ENCODE data around the gene QKI.
"Not testable (repeated sequence)": the region's sequence is repeated elsewhere in the genome, so short reads cannot be mapped to it uniquely, and the experiment has no call there.

The QKI gene

DNA sequence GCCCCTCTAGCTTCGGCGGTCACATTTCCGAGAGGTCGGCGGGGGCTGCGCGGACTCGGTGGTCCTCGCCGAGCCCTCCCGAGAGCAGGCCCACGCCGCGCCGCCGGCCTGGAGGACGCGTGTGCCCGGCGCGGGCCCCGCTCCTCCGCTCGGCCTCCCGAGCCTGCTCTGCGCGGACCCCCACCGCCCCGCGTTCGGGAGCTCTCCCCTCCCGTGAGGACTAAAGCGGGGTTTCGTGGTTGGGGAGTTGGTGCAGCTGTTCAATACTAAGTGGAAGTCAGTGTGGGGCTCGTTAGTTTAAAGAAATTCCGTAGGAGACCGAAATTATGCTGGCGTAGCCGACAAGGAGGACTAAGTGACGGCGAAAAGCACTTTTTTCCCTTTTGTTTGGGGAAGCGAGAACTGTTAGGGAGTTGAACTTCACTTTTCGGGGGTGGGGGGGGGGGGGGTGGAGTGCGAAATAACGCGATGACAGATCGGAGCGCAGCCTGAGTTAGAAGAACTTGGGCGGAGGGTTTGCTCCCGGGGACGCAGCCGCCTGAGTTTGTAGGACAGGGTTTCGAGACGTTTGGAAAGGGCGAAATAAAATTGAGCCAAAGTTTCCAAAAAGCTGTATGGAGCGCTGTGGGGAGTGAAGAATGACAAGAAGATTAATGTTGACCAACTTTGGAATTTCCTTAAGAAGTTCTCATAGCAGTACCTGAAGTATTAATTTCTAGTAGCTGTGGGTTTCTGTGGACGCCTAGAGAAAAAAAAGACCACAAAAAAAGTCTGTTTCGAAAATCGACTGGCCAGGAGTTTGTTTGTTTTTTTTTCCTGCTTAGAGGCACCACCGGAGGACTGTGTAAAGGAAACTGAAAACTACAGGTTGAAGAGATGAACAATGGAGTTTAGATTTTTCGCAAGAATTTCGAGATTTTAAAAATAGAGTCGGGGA is 1.4 kb downstream of the QKI start:
- DNase-seq: peak; percentile 85

DNA sequence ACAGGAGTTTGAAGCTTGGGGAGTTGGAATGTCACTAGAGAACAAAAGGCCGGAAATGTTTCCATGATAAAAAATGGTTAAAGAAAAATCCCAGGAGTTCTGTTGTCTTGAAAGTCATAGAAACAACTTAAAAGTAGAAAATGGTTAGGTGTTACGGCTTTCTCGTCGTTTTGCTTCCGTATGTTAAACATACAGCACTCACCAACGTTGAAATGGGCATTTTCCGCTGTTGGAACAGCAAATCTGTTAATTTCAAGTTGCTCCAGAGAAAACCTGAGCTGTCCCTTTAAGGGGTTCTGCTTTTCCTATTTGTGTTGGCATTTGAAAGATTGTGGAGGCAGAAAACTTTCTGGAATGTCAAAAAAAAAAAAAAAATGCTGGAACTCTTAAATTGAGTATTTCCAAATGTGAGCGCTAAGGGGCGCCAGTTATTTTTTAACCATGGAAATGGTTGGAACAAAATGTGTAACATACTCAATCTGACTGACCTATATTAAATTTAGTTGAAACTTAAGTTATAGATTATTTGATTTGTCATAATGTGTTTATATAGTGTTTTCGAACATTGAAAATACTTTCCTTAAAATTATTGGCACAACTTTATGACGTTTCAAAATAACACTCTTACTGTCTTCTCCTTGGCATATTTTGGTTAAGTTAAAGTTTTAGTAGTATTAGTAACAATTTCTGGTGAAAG is 2.2 kb downstream of the QKI start:
- DNase-seq: peak; percentile 74

DNA sequence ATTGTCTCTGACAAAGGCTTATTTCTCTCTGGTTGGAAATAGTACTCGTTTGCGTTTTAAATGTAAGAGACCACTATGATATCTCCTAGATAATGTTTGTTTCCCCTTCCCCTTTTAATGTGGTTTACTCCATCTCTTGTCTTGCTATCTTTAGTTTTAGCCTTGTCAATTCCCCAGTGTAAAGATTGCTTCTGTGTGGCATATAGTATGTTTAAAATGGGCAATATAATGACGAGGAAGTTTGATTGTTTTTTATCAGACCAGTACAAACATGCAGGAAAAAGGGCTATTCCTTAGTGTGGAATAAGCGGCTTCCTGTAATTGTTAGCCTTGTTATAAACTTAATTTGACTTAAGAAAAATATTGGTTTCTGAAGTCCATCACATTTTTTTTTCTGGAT is 3.1 kb downstream of the QKI start:
- peak; percentile 40 for DNase-seq

DNA sequence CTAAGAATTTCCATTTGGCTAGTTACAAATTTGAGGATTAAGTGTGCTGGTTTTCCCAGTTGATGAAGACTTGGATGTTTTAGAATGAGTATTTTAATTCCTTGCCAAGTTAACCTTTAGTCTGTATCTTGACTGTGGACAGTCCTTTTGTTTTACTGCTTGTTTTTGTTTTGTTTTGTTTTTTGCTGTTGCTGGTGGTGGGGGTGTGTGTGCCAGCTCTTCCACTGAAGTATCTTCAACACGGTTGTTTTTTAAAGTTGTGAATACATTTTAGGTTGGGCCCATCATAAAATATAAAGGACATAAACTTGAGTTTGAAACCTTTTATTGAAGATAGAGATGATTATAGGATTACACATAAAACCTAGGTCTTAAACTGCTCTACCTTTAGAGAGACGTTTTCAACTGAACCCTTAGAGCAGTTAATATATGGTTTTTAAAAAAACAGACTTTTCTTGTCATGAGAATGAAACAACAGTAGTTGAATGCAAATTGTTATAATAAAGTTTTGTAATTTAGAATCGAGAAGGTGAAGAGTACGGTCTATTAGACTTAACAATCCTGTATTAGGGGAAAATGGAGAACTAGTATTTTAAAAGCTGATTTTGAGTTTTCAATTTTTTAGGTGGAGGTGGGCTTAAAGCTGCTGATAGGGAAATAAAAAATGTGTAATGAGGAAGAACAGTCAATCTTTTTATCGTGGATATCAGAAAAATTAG is 4.0 kb downstream of the QKI start:
- no peak for DNase-seq

DNA sequence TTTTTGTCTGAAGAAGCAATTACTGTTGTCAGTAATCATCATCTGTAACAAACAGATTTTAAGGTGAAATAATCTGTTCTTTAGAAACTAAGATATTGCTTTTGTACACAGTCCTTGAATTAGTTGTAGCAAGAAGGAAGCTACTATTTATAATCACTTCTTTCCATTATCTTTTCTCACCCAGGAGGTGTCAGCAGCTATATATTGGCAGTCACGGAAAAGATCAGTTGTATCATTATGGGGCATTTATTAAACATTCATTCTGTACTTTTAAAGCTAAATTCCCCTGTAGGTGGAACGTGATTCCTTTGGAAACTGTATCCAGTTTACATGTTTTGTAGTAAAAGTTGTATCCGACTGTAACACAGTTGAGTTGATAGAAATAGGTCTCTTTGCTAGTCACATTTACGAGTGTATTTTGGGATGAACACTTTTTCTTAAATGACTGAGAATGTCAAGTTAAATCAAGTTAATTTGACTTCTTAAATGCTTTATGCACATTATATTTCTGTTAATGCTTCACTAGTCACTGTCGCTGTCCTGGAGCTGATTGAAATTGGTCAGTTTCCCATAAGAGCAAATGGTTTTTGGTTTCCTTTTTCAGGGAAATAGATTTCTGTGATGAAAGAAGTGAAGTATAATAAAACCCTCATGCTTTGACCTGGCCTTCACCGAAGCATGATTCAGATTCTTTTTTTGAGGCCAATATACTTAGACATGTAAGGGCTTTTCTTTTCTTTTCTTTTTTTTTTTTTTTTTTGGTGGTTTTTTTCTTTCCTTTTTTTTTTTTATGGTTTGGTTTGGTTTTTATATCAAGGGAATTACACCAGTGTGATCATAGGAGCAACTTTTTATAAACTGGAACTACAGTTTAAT is 5.1 kb downstream of the QKI start:
- no peak for DNase-seq

DNA sequence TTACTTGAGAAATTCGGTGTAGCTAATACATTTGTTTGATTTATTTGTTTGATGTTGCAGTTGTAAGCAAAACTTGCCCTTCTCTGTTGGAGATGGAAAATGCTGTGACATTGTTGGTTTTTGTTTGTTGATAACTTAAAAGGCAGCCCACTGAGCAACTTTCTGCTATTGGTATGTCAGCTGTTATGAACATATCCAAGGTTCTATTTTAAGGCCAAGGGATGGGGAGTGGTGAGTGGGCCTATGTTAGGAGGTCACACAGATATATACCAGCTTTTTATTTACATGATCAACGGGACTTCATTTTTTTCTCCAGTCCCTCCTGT is 5.7 kb downstream of the QKI start:
- DNase-seq: no peak

DNA sequence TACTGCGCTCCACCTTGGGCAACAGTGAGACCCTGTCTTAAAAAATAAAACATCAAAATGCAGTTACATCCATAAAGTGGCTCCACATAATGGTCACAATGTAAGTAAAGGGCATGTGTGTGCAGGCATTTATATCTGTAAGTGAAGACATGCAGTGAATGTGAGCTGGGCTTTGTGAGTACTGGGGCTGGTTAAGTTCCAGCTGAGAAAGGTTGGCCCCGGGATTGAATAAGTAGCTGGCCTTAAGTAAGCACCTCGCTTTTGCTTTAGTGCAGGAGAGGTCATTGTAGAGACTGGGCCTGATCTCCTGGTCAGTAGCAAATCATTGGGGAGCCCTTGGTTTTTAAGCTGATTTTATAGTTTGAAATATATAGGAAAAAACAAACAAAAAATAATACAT is 8.0 kb downstream of the QKI start:
- no peak for DNase-seq

DNA sequence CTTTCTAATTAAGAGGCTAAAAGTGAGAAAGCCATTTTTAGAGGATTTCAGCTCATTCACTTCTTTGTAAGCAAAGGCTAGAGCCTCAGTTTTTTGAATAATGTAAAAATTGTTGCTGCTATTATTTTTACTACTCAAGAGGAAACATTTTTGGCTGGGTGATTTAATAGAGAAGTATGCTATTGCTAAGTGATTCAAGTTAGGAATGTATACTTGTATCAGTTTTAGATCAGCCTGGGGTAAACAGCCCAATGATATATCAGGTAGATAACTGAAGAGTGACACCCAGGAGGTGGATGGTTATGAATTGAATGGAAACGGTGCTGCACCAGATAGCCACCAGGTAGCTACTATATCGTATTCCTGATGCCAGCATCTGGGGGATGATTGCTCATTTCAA is 9.2 kb downstream of the QKI start:
- no peak for DNase-seq

DNA sequence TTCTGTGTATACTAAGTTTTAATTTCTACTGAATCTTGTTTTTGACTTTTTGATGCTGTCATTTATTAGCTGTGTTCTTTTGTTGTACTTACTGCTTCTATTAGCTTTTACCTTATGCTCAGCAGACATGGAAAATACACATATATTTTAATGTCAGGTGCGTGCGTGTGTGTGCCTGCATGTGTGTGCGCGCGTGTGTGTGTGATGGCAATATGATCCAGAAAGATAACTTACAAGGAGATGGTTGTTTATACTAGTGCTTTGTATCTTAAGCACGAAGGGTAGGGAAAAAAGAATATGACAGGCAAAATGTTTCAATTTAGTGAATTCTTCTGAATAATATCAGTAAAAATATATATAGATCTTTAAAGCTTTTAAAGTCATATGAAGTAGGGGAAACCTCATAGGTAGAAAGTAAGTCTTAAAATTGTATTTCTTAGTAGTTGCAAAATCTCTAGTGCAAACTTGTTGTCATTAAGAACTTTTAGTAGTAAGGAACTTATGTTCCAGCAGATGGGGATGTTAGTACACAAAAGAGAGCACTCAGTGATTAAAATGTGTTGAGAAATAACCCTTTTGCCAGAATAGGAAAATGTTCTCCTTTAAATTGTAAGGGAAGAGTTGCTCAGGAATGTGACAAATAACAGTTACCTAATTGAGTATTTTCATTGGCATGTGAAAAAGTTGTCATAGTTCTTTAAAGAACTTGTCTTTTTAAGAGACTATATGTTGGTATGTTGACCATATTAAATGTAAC is 13.2 kb downstream of the QKI start:
- peak; percentile 78 for DNase-seq

DNA sequence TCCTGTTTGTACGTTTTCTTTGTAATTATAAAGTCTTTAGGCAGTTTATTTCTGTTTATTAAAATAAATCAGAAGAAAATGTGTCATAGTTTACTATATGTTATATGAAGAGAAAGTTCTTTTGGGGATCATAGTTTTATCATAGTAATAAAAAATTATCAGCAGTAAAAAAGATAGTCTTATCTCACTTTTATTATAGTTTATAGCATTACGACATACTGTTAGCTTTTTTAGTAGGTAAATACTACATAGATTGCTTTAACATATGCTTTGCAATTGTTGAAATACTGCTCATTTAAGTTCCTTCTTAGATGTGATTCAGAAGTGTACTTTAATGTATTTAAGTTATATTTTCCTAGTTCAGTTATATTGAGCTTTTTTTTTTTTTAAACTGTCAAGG is 13.9 kb downstream of the QKI start:
- DNase-seq: no peak

DNA sequence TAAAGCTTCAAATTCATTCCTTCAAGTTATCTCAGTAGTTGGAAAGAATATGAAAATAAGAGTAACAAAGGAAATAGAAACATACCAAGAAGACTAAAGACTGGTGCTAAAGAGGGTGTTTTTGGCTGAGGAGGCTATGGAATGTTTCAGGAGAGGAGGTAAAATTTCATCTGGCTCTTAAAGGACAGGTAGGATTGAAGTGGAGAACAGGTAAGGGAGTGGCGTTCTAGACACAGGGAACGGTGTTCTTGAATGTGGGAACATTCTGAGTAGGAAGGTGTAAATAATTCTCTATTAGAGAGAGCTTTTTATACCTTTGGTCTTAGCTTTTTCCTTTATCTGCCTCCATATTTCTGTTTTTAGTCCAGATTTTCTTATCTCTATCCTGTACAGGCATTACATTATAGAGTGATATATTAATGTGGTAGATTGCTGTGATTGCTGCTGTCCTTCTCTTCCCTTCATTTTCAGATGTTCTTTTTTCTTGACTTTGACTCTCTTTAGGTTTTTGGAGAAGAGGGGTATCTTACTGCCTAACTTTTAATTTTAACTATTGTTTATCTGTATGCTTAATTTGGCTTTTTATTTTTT is 15.4 kb downstream of the QKI start:
- no peak for DNase-seq

DNA sequence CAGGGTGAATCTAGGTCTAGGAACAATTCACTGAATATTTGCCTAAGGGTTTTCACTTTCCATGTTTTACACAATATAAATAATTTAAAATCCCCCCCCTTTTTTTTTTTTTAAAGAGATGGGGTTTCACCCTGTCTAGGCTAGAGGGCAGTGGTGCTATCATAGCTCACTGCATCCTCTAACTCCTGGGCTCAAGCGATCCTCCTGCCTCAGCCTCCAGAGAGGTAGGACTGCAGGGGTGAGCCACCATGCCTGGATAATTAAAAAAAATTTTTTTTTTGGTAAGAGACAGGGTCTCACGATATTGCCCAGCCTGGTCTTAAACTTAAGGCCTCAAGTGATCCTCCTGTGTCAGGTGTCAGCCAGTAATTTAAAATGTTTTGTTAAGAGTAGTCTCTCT is 17.8 kb downstream of the QKI start:
- no peak for DNase-seq

DNA sequence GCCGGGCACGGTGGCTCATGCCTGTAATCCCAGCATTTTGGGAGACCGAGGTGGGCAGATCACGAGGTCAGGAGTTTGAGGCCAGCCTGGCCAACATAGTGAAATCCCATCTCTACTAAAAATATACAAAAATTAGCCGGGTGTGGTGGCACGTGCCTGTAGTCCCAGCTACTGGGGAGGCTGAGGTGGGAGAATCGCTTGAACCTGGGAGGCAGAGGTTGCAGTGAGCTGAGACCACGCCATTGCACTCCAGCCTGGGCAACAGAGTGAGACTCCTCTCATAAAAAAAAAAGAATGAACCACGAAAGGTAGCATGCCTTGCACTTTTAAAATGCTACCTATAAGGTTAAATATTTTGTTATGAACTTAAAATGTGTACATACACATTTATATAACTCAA is 19.0 kb downstream of the QKI start:
- not testable (repeated sequence) for DNase-seq

DNA sequence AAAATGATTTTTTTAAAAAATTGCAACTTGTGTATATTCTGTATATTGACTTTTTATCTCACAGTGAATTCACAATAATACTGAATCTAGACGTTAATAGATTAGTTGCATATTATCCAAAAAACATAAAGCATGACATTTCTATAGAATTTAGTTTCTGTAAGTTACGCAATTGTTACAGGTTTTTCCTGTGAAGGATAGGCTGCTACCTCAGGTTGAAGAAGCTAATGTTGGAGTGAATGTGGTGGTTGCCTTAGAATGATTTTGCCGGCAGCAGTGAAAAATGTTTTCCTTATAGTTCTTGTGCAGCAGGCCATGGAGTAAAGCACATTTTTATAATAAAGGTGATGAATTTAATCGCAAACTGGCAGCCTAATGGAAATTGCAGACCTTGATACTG is 20.5 kb downstream of the QKI start:
- no peak for DNase-seq

DNA sequence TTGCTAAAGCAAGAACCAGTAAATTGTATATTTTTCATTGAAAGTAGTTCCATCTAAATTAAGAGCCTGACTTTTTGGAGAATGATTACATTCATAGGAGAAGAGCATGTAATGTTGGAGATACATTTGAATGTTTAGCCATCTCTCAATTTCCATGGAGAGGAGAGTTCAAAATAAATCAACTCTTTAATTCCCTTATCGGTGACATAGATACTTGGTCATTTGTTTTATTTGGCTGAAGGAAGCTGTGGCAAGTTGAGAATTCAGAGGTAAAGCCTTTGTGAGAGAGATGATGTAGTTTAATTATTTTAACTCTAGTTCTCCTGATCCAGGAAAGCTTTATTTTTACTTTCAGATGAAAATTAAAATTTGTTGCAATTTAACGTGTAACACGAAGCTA is 22.3 kb downstream of the QKI start:
- DNase-seq: no peak

DNA sequence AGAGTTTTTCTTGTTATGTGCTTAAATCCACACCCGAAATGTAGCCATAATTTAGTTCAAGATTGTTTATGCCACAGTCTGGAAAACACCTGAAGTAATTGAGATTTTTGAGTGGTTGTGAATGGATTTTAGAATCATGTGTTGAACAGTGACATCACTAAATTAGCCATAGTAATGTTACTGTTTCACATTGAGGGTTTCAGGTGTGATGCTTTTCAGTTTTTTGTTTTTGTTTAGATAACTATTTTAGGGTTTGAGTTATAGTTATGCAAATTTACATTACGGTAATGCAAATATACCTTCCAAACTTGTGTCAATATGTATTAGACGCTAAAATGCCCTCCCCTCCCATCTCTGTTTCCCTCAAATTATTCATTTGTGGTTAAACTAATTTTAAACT is 22.9 kb downstream of the QKI start:
- DNase-seq: no peak

DNA sequence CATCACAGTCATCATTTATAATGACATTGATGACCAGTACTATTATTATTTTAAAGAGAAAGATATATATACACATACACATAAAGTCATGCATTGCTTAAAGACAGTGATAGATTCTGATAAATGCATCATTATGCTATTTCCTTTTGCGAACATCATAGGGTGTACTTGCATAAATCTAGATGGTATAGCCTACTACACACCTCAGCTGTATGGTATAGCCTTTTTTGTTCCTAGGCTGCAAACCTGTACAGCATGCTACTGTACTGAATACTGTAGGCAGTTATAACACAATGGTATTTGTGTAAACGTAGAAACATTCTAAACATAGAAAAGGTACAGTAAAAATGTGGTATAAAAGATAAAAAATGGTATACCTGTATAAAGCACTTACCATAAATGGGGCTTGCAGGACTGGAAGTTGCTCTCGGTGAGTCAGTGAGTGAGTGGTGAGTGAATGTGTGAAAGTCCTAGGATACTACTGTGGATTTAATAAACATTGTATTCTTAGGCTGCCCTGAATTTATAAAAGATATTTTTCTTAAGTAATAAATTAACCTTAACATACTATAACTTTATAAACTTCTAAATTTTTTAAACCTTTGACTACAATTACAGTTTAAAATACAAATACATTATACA is 23.9 kb downstream of the QKI start:
- no peak for DNase-seq

DNA sequence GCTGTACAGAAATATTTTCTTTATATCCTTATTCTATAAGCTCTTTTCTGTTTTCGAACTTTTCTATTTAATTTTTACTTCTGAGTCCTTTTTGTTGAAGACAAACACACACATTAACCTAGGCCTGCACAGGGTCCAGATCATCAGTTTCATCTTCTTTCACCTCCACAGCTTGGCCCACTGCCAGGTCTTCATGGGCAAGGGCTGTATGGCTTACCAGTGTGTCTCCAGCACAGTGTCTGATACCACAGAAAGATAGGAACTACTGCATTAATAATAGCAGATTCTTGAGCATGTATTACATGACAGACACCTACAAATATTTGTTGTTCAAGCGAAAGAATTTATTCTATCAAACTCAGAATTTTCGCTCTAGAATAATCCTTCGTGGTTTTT is 24.4 kb downstream of the QKI start:
- DNase-seq: peak; percentile 91

DNA sequence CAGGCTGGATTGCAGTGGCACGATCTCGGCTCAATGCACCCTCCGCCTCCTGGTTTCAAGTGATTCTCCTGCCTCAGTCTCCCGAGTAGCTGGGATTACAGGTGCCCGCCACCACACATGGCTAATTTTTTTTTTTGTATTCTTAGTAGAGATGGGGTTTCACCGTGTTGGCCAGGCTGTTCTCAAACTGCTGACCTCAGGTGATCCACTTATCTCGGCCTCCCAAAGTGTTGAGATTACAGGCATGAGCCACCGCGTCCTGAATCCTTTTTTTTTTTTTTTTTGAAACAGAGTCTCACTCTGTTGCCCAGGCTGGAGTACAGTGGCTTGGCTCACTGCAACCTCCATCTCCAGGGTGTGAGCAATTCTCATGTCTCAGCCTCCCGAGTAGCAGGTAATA is 24.9 kb downstream of the QKI start:
- not testable (repeated sequence) for DNase-seq

DNA sequence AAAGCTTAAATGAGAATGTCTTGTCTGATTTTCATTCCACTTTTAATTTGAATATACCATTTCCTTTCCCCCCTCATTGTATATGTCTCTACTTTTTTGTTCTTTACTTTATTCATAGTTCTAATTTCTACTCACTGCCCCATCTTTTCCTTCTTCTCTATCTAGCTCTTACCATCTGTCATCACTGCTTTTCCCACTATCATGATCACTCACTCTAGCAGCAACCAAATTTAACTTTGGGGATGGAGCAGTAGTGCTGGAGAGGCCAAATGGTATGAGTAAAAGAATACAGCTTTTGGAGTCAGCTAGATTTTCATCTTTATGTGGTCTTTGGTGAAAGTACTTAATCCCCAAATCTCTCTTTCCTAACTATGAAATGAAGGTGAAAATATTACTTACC is 25.5 kb downstream of the QKI start:
- DNase-seq: no peak

DNA sequence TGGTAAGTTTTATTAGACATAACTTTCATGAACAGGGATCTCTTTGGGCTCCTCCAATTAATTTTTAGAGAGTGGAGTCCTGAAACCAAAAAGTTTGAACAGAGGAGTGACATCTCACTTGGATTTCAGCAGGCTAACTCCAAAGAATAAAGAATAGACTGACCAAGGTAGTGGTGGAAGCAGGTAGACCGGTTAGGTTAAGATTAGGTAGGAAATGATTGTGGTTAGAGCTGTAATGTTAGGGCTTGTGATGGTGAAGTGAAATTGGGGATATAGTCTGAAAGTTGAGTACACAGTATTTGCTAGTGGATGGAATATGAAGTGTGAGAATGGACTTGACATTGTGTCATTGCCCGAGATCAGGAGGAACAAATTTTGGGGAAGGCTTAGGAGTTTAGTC is 27.8 kb downstream of the QKI start:
- no peak for DNase-seq

All from hematopoietic multipotent progenitor cell treated with erythropoietin and hydrocortisone succinate and interleukin-3 and kit ligand, for 4 days (in vitro differentiated cells).